NCI-H1436 treated with DMSO at 0.1 percent for 48 hours (cell line): ENCODE results near the gene CFLAR.
"Not testable (repeated sequence)": the region's sequence is repeated elsewhere in the genome, so short reads cannot be mapped to it uniquely, and the experiment has no call there.

Experiments
- DNase-seq: peaks from one replicate; lab custom pipeline; 2025; lab: John Stamatoyannopoulos, UW

The CFLAR gene

DNA sequence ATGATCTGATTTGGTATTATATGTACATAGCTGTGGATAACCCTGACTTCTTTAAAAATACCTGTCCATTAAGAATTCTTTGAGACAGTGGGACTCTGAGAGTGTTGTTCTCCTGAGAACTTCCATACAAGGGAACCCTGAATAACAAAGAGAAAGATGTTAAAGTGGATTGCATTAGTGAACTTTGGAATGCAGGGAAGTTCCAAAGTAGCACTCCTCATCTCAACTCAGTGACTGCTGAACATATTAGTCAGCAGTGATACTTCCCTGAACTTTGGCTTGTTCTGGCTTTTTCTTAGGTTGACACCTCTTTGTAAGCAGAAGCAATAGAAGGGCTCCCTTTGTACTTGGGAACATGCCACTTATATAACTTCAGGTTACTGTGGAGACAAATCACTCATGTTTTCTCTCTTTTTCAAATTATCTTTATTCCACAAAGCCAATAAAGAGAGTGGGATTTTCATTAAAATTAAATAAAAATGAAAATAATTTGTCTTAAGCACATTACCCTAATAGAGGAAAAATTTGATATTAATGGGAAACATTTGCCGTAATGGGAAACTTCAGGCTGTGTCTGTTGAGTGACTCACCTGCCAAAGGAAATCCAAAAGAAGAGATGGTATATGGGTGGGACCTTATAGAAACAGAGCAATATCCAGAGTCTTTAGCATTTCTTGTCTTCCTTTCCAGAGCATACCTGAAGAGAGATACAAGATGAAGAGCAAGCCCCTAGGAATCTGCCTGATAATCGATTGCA, 33.3 kb downstream of the CFLAR start:
- no peak for DNase-seq

DNA sequence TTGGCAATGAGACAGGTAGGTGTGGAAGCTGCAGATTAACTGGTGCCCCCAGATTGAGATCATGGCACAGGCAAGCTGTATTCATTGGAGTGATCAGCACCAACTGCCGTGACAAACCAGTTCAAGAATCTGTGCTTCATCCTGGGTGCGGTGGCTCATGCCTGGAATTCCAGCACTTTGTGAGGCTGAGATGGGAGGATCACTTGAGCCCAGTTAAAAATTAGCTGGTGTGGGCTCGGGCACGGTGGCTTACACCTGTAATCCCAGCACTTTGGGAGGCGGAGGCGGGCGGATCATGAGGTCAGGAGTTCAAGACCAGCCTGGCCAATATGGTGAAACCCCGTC, 33.8 kb downstream of the CFLAR start:
- not testable (repeated sequence) for DNase-seq

DNA sequence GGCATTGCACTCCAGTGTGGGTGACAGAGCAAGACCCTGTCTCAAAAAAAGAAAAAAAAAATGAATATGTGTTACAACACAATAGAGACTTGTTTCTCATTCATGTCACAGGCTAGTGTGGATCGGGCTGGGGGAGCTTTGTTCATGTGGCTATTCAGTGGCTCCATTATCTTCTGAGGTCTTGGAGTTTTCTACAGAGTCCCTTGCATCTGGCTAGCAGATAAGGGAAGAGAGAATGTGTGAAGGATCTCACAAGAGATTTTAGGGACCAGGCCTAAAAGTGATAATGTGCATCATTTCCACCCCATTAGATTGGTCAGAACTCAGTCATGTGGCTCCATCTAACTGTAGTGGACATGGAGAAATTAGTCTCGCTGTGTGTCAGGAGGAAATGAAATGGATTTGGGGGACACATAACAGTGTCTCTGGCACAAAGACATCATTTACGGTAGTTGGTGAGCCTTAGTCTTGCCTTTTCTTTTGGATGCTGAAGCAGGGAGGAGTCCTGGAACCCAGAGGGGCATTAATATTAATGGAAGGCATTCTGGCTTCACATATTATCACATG, 34.6 kb downstream of the CFLAR start:
- no peak for DNase-seq

DNA sequence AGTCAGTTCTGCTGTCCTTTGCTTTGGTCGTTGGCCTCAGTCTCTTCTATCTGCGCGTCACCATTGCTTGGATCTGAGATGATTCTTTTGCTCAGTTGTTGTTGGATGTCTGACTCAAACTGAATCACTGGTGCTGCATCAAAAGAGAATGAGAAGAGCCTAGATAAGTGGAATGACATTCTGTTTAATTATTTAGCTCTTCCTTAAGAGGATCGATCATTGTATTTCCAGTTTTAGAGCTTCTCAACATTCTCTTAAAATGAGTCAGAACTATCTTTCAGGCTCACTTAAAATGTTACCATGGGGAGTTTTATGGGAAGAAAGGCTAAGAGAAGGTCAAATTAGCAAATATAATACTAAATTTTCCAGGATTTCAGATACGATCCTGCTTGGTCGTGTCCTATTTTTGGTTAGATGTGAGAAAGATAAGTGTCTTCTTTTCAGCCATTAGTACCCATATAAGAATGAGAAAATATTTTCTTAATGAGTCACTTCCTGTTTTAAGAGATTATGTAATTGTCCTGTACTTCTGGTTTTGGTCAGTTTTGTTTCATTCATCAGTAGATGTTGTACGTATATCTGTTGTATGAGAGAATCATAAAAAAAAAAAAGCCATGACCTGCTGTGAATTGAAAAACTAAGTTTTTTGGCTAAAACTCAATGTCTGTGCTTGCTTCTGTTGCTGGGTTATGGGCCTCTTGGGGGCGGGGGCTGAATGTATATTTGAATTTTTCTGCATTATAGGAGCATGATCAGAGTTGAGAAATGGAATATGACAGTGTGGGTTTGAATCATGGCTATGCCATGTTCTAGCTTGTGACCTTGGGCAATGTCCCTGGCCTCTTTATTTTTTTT, 35.4 kb downstream of the CFLAR start:
- no peak for DNase-seq

DNA sequence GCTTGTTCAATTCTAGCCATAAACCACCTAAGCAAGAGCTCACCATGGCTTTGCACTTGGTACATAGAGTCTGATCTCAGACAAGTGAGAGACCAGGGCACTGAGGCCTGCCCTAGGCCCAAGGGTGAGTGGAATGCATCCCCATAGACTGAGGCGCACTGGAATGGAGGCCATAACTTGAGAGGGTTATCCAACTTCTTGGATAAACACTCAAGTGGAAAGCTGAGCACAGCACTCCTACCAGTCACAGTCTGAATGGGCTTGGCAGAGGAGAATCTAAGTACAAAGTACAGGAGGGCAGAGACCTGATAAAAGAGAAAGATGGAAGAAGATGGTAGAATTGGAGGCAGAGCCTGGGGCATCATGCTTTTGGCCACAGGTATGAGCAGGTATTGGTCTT, 36.6 kb downstream of the CFLAR start:
- no peak for DNase-seq

DNA sequence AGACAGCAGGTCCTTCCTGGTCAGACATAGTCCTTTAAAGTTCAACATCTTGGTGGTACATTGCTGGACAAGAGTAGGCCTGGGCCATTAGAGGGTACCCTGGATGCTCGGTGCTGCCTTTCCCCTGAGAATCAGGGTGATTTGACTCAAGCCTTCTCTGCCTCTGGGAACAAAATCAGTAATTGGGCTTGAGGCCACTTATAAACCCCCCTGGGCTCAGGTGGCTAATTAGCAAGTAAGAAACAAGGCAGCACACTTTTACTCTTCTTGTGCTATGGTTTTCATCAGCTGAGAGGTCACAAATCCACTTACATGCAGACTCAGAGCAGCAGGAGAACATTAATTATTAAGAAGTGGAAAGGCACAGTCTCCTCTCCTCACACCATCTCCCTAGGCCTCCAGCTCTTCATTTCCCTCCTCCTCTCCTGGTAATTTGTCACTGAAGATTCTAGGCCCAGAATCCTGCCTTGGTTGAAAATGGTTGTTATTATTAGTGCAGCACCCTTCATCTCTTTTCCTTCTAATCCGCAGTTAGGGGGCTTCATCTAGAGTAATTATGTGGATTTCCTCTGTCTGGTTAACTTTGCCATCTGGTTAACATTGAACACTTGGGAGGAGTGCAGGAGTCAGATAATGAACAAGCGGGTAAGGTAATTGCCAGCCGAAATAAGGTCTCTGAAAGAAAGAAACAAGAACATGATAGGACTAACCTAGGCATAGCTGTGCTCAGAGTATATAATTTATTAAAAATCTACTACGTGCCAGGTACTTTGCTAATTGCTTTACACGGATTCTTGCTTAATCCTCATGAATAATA, 37.2 kb downstream of the CFLAR start:
- DNase-seq = no peak

DNA sequence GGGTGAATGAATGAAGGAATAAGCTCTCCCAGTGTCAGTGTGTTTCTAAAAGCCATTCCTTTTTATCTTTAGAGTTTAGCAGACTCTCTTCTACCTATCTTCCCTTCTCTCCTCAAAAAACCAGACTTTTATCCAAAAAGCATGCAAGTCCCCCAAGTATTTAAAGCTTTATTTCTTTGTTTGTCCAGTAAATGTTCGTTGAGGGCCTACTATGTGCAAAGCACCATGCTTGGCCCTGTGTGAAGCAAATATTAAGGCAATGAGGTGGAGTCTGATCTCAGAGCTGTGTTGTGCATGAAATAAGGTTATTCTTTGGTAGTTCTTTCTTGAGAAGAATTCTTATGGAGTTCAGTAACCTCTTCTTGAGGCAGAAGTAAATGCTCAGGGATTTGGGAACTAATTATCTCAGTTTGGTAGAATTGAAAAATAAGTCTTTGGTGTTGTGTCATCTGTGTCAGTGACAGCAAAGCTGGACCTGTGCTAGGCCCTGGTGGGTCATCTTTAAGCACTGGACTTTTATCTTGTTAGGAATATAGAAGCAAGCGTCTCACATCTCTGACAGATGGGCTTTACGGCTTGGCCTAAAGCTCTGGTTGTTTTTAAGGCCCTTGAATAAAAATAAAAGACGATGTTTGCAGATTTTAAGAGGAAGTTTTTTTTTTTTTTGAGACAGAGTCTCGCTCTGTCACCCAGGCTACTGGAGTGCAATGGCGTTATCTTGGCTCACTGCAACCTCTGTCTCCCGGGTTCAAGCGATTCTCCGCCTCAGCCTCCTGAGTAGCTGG, 38.8 kb downstream of the CFLAR start:
- no peak for DNase-seq

DNA sequence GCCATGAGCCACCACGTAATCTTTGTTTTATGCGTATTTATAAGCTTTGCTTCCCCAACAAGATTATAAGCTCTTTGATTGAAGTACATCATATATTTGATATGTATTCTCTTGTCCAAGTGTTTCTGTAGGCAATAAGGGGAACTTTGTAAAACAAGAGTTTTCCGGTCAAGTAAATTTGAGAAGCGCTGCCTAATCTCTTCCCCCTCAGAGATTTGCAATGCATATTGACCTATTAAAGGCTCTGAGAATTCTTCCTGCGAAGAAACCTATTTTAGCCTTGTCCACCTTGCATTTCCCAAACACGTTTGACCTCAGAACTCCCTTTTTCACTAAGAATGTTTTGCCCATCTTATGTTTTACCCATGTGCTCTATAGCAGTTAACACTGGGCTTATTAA, 40.1 kb downstream of the CFLAR start:
- DNase-seq = no peak

DNA sequence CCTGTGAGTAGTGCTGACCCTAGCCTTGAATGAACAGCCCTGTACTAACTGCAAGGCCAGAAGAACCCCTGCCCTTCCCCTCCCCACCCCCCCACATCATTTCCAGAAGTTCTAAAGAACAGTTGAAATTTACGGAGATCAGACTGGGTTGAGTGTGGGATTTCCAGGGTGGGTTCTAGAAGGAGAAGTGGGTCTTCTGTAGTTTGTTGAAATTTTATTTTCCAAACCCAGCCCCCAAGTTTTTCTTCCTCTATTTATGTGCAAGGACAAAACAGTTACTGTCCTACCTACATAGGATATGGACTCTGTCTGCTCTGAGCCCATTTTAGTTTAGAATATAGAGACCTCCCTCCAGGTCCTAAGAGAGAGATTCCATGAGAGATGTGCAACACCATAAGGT, 40.7 kb downstream of the CFLAR start:
- no peak for DNase-seq

DNA sequence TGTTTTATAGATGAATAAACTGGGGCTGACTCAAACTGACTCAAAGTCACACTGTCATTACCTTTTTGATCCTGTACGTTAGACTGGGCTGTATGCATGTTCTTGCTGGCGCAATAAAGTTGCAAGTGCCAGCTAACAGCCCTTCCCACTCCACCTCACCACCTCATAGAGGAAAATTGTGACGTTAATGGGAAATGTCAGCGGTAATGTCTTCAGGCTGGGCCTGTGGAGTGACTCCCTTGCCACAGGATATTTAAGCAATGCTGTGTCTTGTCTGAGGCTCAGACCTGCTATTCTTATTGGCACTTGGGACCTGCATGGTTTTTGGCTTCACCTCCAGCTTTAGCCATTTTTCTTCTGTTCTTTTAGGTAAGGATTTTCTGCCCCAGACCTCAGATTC, 41.7 kb downstream of the CFLAR start:
- no peak for DNase-seq

DNA sequence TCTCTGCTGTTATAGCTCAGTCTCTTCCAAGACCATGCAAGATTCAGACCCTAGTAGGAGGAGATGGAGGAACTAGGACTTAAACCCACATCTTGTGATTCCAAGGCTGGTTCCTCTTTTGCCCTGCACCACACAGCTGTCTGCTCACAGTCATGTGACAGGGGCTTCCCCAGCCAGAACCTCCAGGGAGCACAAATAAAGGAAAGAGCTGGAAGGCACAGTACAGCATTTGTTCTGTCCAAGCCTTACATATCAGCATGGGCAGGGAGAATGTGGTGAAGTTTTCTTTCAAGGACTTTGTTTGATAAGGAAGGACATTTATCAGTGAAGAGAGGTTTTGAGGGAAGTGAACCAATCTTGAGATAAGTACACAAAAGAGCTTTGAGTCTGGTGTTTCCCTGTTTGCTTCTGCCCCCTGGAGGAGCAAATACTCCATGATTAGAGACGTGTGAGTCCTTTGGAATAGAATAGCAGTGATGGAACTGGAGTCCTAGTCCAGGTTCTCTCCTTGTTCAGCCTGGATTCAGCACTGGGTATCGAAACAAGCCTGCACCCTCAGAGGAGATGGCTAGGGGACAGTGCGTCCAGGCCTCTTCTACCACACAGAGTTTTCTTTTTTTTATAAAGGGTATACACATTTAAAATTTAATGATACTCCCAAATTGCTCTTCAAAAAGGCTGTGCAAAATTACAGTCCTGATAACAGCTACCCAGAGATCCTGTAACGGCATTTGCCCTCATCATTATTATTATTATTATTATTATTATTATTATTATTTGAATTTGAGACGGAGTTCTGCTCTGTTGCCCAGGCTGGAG, 42.4 kb downstream of the CFLAR start:
- DNase-seq = peak; percentile 20

DNA sequence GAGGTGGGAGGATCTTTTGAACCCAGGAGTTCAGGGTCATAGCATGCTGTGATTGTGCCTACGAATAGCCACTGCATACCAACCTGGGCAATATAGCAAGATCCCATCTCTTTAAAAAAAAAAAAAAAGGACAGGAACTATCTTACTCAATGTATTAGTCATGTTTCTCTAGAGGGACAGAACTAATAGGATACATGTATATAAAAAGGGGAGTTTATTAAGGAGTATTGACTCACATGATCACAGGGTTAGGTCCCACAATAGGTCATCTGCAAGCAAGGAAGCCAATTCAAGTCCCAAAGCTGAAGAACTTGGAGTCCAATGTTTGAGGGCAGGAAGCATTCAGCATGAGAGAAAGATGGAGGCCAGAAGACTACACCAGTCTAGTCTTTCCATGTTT, 48.2 kb downstream of the CFLAR start:
- DNase-seq = no peak

DNA sequence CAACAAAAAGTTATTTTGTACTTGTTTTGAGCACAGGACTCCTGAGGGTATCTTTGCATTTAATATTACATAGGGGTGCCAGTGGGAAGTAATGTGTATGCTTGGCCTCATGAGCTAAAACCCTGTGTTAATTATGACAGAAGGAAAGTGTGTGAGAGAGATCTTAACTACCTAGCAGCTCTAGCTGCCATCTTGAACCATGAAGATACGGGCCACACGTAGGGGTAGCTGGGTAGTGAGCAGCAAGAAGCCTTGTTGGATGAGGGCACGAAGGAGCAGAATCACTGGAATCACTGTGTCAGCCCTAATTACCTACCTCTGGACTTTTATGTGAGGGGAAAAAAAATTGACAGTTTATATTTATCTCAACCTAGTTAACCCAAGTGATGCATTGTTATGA, 51.6 kb downstream of the CFLAR start:
- DNase-seq = no peak

DNA sequence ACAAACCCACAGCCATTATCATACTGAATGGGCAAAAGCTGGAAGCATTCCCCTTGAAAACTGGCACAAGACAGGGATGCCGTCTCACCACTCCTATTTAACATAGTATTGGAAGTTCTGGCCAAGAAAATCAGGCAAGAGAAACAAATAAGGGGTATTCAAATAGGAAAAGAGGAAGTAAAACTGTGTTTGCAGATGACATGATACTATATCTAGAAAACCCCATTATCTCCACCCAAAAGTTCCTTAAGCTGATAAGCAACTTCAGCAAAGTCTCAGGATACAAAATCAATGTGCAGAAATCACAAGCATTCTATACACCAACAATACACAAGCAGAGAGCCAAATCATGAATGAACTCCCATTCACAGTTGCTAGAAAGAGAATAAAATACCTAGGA, 52.5 kb downstream of the CFLAR start:
- DNase-seq = not testable (repeated sequence)

DNA sequence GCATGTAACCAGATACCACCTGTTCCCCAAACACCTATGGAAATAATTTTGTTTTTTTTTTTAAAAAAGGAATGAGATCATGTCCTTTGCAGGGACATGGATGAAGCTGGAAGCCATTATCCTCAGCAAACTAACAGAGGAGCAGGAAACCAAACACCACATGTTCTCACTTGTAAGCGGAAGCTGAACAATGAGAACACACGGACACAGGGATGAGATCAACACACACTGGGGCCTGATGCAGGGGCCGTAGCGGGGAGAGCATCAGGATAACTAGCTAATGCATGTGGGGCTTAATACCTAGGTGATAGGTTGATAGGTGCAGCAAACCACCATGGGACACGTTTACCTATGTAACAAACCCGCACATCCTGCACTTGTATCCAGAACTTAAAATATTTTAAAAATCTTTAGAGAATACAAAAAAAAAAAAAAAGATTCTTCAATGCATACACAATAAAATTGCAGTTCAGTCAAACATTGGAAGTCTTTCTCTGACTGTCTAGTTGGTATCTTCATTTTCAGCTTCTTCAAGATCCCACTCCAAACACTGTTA, 55.4 kb downstream of the CFLAR start:
- DNase-seq = no peak

DNA sequence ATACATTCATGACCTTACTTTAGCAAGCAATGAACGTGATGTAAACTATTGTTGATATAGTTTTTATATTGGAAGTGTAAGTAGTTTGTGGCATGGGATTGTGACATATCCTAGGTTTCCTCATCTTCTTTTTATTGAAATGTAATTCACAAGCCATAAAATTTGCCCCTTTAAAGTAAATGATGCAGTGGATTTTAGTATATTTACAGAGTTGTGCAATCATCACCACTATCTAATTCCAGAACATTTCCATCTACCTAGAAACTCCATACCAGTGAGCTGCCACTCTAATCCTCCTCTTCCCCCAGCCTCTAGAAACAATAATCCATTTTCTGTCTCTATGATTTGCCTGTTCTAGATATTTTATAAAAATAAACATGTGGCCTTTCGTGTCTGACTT, 56.3 kb downstream of the CFLAR start:
- DNase-seq = no peak

DNA sequence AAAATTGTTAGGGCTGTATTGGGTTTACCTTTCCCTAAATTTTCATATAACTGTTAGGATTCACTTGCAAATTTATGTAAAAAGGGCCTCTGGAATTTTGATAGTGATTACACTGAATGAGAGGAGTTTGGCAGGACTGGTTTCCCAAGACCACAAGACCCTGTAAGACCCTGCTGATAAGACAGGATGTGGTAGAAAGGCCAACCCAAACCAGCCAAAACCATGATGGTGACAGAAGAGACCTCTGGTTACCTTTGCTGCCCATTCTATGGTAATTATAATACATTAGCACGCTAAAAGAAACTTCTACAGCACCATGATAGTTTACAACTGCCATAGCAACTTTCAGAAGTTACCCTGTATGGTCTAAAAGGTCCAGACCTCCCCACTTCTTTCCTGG, 58.7 kb downstream of the CFLAR start:
- no peak for DNase-seq

DNA sequence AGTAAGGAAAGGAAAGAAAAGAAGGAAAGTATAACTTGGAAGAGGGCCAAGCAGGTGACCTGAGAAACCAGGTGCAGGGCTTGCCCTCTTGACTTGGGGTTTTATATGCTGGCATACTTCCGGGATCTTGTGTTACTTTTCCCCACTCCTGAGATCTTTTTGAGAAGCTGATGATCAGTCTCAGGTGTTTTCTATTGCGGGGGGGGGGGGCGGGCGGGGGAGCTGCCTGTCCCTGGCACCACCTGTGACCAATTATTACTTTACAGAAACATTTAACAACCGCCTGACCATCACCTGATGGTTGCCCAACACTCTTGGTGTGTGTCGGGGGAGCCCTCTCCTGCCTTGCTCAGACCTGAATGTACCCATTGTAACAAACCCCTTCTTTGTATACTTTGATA, 60.1 kb downstream of the CFLAR start:
- DNase-seq = no peak

DNA sequence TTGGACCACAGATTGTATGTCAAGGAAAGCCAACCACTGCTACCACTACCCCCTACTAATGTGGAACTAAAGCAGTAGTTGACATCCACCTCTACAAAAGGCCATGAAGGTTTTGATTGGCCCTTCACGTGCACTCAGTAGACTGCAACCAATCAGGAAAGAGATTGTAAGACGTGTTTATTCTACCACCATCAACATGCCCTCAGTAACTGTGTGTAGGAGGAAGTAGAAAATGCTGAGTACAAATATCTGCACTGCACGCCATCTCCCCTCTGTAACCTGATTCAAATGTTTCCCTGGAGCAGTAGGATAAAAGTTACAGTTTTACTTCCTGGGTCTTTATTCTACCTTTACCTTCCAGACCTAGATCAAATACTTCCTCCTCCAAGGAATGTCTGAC, 64.0 kb downstream of the CFLAR start:
- DNase-seq = no peak

DNA sequence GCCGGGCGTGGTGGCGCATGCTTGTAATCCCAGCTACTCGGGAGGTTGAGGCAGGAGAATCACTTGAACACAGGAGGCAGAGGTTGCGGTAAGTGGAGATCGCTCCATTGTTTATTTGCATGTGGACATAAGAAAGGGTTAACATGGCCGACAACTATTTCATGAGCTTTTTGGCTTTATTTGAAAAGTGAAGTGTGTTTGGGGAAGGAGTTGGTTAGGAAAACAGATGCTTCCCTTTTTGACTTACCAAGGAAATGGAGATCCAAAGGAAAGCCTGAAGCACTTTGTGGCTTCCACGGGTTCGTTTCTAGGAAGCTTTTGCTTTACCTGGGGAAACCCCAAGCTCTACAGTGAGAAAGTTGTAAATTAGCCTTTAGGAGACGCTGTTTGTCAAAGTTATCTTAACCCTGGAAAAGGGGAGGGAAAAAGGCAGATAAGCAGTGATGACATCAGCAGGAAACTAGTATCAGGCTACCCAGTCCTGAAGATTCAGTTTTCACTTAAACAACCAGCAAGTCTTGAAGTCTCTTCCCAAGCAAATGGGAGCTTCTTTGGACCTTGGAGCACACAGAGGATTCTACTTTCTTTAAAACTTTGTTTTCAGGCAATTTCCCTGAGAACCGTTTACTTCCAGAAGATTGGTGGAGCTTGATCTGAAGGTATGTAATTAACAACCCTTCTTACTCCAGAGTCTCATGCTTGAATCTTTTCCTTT, 66.8 kb downstream of the CFLAR start, which contains the start of gene CASP10:
TSS of gene CASP10 (plus strand) at position 492 of the 715 bp plus-strand sequence. CDS start 2,637 bp downstream, outside the sequence.
- no peak for DNase-seq
